NCI-H1436 (cell line): ENCODE results near the gene SUPT5H.

Experiments
- DNase-seq: peaks from one replicate; lab custom pipeline; 2025; lab: John Stamatoyannopoulos, UW

The SUPT5H gene

DNA sequence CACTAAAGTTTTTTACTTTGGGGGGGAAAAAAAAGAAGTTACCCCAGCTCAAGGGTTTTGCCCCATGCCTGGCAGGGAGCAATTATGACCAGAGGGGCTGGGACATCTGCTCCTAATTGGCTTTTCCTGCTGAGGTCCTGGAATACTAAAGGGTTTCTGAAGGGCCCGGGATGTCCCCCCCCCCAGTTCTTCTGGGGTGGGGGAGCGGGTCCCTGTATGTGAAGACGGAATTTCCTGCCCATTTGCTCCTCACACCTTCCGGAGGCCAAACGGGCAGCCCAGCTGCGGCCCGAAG lies 52.3 kb downstream of the SUPT5H start:
- no peak for DNase-seq

DNA sequence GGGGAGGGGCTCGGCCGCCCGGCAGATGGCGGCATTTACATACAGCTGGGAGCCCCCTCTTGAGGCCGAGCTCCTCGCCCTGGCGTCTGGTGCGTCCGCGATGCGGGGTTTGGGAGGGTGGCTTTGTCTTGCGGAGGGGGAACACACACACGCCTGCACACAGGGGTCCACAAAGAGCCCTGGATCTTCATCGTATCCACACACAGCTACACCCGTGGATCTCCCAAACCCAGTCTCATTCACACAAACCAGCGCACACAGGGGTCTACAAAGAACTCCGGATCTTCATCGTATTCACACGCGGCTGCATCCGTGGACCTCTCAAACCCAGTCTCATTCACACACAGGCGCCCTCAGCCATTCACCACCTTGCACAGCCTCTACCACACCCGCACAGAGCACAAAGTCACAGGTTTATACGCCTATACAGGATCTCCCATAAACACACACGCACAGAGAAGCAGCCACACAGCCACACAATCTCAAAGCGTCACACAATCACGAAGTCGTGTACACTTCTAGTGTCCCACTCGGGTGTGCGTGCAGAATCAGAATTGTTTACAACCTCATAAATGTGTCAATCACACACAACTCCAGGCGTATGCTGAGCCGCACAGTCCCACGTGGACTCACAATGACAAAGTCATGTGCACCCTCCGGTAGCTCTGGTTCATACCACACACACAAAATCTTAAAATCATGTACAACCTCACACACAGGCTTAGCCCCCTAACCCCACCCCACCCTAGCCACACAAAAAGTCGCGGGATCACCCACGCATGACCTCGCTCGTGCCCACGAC lies 52.8 kb downstream of the SUPT5H start:
- peak; percentile 90 for DNase-seq

DNA sequence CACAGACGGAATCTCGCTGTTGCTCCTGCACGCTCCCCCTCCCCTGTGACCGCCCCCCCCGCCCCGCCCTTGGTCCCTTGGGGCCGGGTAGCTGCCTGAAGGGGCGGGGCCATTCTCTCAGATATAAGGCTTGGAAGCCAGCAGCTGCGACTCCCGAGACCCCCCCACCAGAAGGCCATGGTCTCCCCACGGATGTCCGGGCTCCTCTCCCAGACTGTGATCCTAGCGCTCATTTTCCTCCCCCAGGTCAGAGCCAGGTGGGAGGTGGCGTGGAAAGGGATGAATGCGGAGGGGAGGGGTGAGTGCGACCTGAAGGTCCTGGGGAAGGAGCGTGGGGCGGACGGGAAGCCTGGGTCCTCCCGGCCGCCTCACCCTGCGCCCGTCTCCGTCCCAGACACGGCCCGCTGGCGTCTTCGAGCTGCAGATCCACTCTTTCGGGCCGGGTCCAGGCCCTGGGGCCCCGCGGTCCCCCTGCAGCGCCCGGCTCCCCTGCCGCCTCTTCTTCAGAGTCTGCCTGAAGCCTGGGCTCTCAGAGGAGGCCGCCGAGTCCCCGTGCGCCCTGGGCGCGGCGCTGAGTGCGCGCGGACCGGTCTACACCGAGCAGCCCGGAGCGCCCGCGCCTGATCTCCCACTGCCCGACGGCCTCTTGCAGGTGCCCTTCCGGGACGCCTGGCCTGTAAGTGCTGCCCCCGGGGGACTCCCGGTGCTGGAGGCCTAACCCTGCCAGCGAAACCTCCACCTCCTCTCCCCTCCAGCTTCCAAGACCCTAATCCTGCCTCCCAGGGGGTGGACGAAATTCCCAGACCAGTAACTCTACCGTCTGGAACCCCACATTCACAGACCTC lies 53.6 kb downstream of the SUPT5H start, which contains the start of gene DLL3:
DLL3 (plus strand) TSS at position 150 of the 845 bp plus-strand sequence; CDS start at position 178, 28 bp downstream.
- peak; percentile 82 for DNase-seq

DNA sequence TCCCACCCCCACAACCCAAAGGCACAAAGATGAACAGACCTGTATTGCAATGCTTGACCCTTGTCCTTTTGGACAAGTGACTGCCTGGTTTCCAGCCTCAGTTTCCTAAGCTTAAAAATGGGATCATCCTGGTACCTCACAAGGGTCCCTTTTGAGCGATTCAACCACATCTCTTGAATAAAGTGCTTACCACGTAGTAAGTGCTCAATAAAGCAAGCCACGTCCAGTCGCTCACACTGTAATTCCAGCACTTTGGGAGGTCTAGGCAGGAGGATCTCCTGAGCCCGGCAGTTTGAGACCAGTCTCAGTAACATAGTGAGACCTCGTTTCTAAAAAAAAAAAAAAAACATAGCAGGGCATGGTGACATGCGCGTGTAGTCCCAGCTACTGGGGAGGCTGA lies 54.5 kb downstream of the SUPT5H start:
- no peak for DNase-seq

DNA sequence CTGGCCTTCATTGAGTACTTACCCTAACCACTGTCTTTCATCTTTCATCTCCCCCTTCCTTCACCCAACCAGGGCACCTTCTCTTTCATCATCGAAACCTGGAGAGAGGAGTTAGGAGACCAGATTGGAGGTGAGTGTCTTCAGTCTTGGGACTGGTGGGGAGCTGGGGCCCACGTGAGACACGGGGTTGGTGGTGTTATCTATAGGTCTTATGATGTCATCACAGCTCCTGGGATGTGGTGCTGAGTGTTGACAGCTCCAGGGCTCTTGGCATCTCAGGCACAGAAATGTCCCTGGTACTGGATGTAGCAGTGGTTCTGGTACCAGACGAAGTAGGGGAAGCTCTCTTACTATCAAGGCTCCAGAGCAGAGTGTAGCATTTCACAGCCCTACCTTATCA lies 55.2 kb downstream of the SUPT5H start:
- DNase-seq, result no peak

DNA sequence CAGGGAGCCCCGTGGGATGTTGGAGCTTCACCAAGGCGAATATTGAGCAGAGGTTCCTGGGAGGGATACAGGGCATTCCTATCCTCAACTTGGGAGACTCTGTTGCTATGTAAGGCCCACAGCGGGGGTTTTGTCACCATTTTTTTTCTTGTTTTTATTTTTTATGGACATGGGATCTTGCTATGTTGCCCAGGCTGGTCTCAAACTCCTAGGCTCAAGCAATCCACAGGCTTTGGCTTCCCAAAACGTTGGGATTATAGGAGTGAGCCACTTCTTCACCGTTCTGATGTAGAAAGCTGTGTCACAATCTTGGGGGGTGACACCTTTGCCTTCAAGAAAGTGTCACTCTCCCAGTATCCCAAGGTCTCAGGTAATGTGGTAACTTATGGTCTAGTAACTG lies 56.0 kb downstream of the SUPT5H start:
- DNase-seq, result no peak

DNA sequence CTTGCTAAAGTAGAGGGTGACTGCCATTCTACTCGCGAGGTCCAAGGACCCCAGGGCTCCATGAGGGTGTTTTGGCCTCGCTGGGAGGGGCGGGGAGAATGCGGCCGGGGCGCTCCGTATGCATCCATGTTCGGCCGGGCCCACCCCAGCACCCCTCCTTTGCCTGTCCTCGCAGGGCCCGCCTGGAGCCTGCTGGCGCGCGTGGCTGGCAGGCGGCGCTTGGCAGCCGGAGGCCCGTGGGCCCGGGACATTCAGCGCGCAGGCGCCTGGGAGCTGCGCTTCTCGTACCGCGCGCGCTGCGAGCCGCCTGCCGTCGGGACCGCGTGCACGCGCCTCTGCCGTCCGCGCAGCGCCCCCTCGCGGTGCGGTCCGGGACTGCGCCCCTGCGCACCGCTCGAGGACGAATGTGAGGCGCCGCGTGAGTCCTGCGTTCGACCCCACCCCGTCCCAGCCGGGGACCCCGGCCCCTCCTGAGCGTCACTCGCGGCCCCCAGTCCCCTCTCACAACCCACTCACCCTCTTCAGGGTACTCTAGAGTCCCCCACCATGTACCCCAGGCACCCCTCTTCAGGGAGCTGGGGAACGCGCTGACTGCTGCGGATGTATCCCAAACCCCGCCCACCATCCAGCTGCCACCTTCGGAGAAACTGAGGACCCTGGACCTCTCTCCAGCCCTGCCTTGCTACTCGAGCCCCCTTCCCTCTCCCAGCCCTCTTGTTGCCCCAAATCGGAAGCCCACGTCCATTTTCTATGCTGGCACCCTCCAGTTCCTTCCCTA lies 57.4 kb downstream of the SUPT5H start:
- DNase-seq, result no peak

DNA sequence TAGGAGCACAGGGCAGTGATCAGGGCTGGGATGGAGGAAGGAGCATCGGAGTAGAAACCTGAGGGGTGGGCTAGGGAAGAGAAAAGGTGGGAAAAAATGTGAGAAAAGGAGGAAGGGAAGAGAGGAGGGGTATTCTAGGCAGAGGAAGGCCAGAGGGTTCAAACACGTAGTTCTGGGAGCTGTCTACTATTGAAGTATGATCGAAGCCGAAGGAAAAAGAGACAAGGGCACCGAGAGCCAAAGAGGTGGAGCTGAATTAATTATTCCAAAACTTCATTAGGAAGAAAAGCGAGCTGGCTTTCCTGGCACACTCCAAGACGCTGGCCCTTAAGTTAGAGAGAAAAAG lies 61.2 kb downstream of the SUPT5H start:
- no peak for DNase-seq

DNA sequence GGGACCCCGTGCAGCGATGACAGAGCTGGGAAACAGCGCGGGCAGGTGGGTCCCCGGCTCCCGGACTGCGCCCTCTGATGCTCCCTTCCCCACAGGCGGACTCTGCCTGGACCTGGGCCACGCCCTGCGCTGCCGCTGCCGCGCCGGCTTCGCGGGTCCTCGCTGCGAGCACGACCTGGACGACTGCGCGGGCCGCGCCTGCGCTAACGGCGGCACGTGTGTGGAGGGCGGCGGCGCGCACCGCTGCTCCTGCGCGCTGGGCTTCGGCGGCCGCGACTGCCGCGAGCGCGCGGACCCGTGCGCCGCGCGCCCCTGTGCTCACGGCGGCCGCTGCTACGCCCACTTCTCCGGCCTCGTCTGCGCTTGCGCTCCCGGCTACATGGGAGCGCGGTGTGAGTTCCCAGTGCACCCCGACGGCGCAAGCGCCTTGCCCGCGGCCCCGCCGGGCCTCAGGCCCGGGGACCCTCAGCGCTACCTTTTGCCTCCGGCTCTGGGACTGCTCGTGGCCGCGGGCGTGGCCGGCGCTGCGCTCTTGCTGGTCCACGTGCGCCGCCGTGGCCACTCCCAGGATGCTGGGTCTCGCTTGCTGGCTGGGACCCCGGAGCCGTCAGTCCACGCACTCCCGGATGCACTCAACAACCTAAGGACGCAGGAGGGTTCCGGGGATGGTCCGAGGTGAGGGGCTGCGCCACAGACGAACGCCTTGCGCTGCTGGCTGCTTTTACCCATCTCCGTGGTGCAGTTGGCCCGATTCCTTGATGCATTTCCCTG lies 61.7 kb downstream of the SUPT5H start:
- DNase-seq, result no peak

DNA sequence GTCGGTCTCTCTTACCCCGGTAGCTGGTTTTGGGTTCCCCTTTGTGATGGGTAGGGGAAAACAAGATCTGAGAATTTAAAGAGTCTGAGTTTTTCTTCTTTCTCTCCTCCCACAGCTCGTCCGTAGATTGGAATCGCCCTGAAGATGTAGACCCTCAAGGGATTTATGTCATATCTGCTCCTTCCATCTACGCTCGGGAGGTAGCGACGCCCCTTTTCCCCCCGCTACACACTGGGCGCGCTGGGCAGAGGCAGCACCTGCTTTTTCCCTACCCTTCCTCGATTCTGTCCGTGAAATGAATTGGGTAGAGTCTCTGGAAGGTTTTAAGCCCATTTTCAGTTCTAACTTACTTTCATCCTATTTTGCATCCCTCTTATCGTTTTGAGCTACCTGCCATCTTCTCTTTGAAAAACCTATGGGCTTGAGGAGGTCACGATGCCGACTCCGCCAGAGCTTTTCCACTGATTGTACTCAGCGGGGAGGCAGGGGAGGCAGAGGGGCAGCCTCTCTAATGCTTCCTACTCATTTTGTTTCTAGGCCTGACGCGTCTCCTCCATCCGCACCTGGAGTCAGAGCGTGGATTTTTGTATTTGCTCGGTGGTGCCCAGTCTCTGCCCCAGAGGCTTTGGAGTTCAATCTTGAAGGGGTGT lies 62.5 kb downstream of the SUPT5H start:
- no peak for DNase-seq

DNA sequence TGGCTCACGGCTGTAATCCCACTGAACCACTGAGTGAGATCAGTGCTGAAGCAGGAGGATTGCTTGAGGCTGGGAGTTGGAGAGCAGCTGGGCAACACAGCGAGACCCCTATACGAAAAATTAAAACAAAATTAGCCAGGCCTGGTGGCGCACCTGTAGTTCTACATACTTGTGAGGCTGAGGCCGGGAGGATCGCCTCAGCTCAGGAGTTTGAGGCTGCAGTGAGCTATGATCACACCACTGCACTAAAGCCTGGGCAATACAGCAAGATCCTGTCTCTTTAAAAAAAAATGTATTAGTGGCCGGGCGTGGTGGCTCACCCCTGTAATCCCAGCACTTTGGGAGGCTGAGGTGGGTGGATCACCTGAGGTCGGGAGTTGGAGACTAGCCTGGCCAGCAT lies 63.2 kb downstream of the SUPT5H start:
- DNase-seq, result no peak

DNA sequence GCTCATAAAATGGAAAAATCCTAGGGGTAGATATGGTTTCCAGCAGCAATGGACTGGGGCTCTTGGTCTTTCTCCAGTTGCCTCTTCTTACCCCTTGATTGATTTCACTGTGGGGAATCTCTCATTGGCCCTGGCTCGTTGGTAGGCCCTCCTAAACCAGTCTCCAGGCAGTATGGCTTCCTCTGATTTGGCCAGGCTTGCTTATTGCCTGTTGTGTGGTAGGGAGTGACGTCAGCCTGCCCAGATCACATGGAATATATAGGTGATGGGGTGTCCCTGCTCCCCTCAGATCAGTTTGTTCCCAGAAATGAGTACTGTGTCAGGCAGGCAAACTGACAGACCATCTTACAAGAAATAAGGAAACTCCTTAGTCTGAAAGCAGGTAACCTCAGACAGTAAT lies 63.9 kb downstream of the SUPT5H start:
- no peak for DNase-seq

DNA sequence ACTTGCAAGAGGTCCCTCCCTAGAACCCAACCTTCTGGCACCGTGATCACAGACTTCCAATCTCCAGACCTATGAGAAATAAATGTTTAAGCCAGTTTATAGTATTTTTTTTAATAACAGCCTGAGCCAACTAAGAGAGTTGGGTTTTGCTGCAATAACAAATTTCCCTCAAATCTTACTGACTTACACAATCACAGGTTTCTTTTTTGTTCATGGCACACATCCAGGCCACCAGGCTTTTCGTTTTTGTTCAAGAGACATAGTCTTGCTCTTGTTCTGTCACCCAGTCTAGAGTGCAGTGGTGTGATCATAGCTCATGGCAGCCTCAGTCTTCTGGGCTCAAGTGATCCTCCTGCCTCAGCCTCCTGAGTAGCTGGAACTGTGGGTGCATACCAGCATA lies 67.6 kb downstream of the SUPT5H start:
- no peak for DNase-seq

DNA sequence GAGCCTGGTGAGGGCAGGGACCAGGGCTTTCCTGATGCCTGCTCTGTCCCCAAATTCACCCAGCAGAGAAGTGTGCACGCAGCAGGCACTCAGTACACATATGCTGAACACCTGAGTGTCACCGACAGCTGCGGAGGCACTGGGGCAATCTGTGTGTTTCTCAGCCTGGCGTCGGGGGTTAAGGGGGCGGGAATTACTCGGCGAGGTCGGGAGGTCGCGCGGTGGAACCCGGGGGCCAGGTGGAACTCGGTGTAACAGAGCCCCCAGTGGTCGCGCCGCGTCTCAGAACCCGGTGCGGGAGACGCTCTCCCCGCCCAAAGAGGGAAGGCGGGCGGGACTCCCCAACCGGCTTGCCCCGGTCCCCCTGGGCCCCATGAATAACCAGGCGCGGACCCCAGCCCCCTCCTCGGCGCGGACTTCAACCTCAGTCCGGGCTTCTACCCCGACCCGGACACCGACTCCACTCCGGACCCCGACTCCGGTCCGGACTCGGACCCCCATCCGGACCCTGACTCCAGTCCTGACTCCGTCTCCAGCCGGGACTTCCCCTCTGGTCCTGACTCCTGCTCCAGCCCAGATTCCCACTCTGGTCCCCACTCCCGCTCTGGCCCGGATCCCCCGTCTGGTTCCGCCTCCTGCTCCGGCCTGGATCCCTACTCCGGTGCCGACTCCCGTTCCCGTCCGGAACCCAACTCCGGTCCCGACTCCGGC lies 69.6 kb downstream of the SUPT5H start, which contains the start of gene SELENOV:
SELENOV (plus strand) TSS at position 300 of the 711 bp plus-strand sequence; CDS start at position 374, 74 bp downstream.
- peak; percentile 40 for DNase-seq

DNA sequence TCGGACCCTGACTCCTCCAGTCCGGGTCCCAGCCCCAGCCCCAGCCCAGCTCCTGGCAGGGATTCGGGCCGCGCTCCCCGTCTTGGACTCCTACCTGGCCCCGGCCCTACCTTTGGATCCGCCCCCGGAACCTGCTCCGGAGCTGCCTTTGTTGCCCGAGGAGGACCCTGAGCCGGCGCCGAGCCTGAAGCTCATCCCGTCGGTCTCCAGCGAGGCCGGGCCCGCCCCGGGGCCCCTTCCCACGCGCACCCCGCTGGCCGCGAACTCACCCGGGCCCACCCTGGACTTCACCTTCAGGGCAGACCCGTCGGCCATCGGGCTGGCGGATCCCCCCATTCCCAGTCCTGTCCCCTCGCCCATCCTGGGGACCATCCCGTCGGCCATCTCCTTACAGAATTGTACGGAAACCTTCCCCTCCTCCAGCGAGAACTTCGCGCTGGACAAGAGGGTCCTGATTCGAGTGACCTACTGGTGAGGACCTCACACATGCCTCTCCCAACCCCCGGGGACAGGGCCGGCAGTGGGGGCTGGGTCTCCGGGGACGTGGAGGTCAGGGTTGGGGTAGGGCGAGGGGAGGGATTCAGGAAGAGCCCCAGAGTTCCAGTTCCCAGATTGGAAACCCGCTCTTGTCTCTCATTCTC lies 70.3 kb downstream of the SUPT5H start:
- no peak for DNase-seq

DNA sequence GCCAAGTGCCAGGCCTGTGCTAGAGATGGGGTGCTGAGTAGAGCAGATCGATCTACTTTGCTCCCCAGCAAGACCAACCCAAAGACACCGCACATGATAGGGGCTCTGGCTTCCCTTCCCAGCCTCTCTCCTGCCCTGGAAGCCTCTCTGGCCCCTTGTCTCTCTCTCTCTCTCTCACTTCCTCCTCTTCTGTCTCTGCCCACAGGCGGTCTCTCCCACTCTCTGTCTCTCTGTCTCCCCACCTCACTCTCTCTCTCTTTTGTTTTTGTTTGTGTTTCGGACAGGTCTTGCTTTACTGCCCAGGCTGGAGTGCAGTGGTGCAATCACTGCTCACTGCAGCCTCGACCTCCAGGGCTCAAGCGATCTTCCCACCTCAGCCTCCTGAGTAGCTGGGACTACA lies 70.9 kb downstream of the SUPT5H start:
- no peak for DNase-seq

DNA sequence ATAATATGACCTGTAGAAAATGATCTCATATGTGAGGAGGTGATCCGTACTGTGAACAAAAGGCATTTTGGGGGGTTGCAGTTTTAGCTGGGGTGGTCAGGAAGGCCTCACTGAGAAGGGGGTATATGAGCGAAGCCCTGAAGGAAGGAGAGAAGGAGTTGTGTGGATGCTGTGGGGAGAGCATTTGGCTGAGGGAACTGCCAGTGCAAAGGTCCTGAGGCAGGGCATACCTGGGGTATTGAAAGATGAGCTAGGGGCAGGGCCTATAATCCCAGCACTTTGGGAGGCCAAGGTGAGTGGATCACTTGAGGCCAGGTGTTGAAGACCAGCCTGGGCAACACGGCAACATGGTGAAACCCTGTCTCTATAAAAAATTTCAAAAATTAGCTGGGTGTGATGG lies 72.0 kb downstream of the SUPT5H start:
- DNase-seq, result no peak

DNA sequence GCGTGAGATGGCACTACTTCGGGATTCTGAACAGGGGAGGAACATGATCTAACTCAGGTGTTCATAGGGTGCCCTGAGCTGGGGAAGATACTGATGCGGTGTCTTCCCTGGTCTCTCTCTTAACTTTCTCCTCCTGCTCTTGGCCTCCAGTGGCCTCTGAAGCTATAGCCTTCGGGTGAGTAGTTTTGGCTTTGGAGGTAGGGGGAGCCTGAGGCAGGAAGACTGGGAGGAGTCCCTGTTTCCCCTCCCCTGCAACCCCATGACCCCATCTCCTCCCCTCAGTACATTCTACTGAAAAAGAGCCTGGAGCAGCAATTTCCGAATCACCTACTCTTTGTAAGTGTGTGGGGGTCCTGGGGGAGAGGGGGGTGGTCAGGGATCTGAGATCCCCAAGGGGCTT lies 73.1 kb downstream of the SUPT5H start:
- no peak for DNase-seq

DNA sequence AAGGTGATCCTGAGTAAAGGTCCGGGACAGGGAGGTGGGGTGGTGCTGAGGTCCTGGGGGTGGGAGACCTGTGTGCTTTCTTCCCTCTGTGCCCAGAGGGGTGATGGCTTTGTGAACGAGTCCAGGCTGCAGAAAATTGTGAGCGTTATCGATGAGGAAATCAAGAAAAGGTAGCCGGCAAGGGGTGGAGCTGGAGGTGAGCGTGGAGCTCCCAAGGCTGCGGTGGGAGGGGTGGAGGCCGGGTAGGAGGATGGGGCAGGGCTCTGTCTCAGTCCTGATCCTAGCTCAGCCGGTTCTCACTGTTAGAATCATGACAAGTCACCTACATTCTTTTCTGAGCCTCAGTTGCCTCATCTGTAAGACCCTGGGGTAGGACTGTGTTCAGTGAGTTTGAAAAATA lies 73.6 kb downstream of the SUPT5H start:
- DNase-seq, result no peak
